HepG2 (cell line): ENCODE results near the gene PSKH1. TPM values are rescaled to one million over a fixed set of nuclear protein-coding genes. Genes with fewer than 3 reads are reported as not detected.

Source experiments
- CHD2 ChIP-seq: IDR thresholded peaks from 2 replicates; pipeline ENCODE4 v1.6.1; 2011; ENCODE audit warnings: low read depth, low read length, improper control_type of control experiment
- CSRNP2 ChIP-seq: sonication (generic); formaldehyde crosslinking; conservative IDR thresholded peaks from 2 replicates; pipeline ENCODE4 v1.8.0; 2022; ENCODE audit warnings: low read depth, missing genetic modification reagents
- ONECUT2 ChIP-seq: sonication (generic); formaldehyde crosslinking; IDR thresholded peaks from 2 replicates; pipeline ENCODE4 v1.4.0; 2020; ENCODE audit warnings: missing genetic modification reagents
- RELA ChIP-seq: sonication (generic); formaldehyde crosslinking; IDR thresholded peaks from 2 replicates; pipeline ENCODE4 v1.4.0; 2020; ENCODE audit warnings: missing genetic modification reagents
- RERE ChIP-seq: IDR thresholded peaks from 2 replicates; pipeline ENCODE4 v1.6.1; 2016; ENCODE audit warnings: low read depth, missing genetic modification reagents, missing compliant biosample characterization
- SAFB2 ChIP-seq: sonication (generic); formaldehyde crosslinking; IDR thresholded peaks from 2 replicates; pipeline ENCODE4 v1.5.1; 2020; ENCODE audit warnings: missing genetic modification reagents, low read depth, mild to moderate bottlenecking, borderline replicate concordance
- SETDB1 ChIP-seq: sonication (generic); formaldehyde crosslinking; IDR thresholded peaks from 2 replicates; pipeline ENCODE4 v1.5.1; 2020; ENCODE audit warnings: missing genetic modification reagents, mild to moderate bottlenecking, borderline replicate concordance
- SRSF9 ChIP-seq: fragments of 200-400 bp; formaldehyde crosslinking; IDR thresholded peaks from 2 replicates; pipeline ENCODE4 v1.6.1; 2018; ENCODE audit warnings: borderline replicate concordance, mild to moderate bottlenecking, low read depth, low read length; ENCODE audit not compliant: insufficient read depth, poor library complexity, severe bottlenecking
- ZNF275 ChIP-seq: sonication (generic); formaldehyde crosslinking; IDR thresholded peaks from 2 replicates; pipeline ENCODE4 v1.8.0; 2022; ENCODE audit warnings: missing genetic modification reagents, mild to moderate bottlenecking, inconsistent platforms, borderline replicate concordance
- ZNF318 ChIP-seq: sonication (generic); formaldehyde crosslinking; IDR thresholded peaks from 2 replicates; pipeline ENCODE4 v1.4.0; 2020; ENCODE audit warnings: mild to moderate bottlenecking, missing genetic modification reagents
- ZNF329 ChIP-seq: sonication (generic); formaldehyde crosslinking; IDR thresholded peaks from 2 replicates; pipeline ENCODE4 v1.9.0; 2021; ENCODE audit warnings: low read depth, mild to moderate bottlenecking, missing genetic modification reagents
- polyA plus RNA-seq, 8 experiments: library from polyadenylated mRNA; depleted of rRNA in 3 of 8; stranded (reverse) in 7 of 8; unstranded in 1 of 8; fragments of >200 nt; fragmentation: Illumina TruSeq in 4 of 8; extraction: Trizol in 4 of 8; gene quantifications; 2 replicates each; pipeline versions ENCODE4 v1.2.1 to v1.2.3, GENCODE V29; 2011 to 2016; ENCODE audit warnings: low read depth in 4 of 8, missing spikeins in 1 of 8, mixed read lengths in 1 of 8; ENCODE audit not compliant: insufficient read depth in 1 of 8
- total RNA-seq, 5 experiments: library from RNA; depleted of rRNA; stranded (reverse); fragments of >200 nt; fragmentation: Illumina TruSeq; extraction: Trizol; gene quantifications; 2 replicates each; pipeline ENCODE4 v1.2.3, GENCODE V29; 2016; ENCODE audit warnings: low read depth in 1 of 5

Gene PSKH1
- total and polyA plus RNA-seq, 2 of the 13 experiments (the other 11 are each of a cell fraction or from before 2014, with no cell fraction given) = 8.4 to 19.1 TPM

GRCh38 chr16:67936124-67936879 lies 43.2 kb downstream of the PSKH1 start, which contains the start of gene PSMB10 (continued):
- TF ChIP-seq SETDB1 (CRISPR knock-in tag) (no peak), RELA (CRISPR knock-in tag) (no peak), SRSF9 (no peak), CHD2 (no peak), SAFB2 (CRISPR knock-in tag) (peak; percentile 69), ZNF329 (CRISPR knock-in tag) (no peak; the same call in 1 of the 2 replicates), ZNF275 (no peak), CSRNP2 (no peak; the same call in 1 of the 2 replicates), ONECUT2 (CRISPR knock-in tag) (no peak), RERE (peak; percentile 15; the same call in 1 of the 2 replicates), ZNF318 (no peak)
